ENCODE results near the gene DNAJC18. TPM values are rescaled to one million over a fixed set of nuclear protein-coding genes. Genes with fewer than 3 reads are reported as not detected.

DNAJC18 gene
- total and polyA plus RNA-seq, 2 of the 4 experiments (the other 2 are of a cell fraction): 8.5 to 11.1 TPM

DNA sequence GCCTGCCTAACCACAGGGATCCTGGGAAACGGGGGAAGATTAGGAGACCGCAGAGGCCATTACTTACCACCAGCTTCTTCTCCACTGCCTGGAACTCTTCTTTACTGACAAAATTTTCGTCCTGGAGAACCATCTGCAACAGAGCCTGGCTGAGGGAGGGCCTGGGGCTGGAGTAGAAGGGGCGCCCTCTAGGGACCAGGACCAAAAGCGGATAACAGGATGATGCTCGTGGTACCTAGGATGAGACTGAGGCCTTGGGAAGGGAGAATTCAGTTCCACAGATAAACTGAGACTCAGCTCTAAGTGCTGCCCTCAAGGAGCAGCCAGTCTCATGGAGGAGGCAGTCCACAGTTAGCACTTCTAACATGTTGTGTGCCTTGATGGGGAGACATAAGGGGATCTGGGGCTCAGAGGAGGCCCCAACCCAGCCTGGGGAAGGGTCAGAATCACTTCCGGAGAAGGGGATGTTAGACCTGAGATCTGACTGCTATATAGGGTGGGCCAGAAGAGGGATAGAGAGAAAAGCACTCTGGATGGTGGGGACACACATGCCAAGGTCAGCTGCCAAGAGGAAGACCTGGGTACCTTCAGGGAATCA lies 36.7 kb downstream of the DNAJC18 start:
- Histone ChIP-seq H2AK5ac (ENCODE audit: low read depth, low read length) (no peak overlapping the region), H3K4me3 (ENCODE audit: insufficient read depth, low read depth, low read length) (no peak overlapping the region), H2BK15ac (ENCODE audit: low read depth, low read length) (no peak overlapping the region), H3K14ac (replicated peaks; ENCODE audit: low read depth, low read length) (no peak overlapping the region), H3K36me3 (ENCODE audit: control insufficient read depth, insufficient read depth, low read length) (no peaks in the 10 kb centered on the region), H3K56ac (ENCODE audit: extremely low read depth, insufficient read depth, low read length) (no peak overlapping the region), H2BK5ac (ENCODE audit: low read depth, low read length, poor library complexity, severe bottlenecking) (no peak overlapping the region), H3K27me3 (ENCODE audit: control insufficient read depth, insufficient read depth, low read length) (no peaks in the 10 kb centered on the region), H2BK120ac (ENCODE audit: low read depth, low read length) (no peak overlapping the region), H3K4me1 (ENCODE audit: control insufficient read depth, insufficient read depth, low read length) (peaks cover 4% of the 10 kb centered on the region), H3K27ac (ENCODE audit: insufficient read depth, low read length) (no peak overlapping the region), H2AFZ (replicated peaks; ENCODE audit: low read length, poor library complexity) (no peak overlapping the region), H3K9ac (ENCODE audit: low read depth, low read length) (no peak overlapping the region), H3K18ac (ENCODE audit: low read depth, low read length) (no peak overlapping the region), H3K9me1 (ENCODE audit: insufficient read depth, low read length) (peaks cover 8% of the 10 kb centered on the region), H3K4me2 (ENCODE audit: low read depth, low read length) (no peak overlapping the region), H3K23ac (ENCODE audit: low read depth, low read length) (no peak overlapping the region), H2AK9ac (replicated peaks; ENCODE audit: low read depth, low read length, poor library complexity) (no peak overlapping the region), H3K79me1 (ENCODE audit: low read depth in 1 of 2, low read length in 2 of 2) (peaks cover 0 to 14% of the 10 kb centered on the region in 2 experiments; a peak in 1 of 4 replicates), H4K8ac (ENCODE audit: low read depth in 2 of 2, low read length in 2 of 2) (no peak overlapping the region), H2BK20ac (ENCODE audit: low read depth, low read length) (no peak overlapping the region), H3K9me3 (ENCODE audit: control insufficient read depth, insufficient read depth, low read length) (no peaks in the 10 kb centered on the region), H4K20me1 (ENCODE audit: insufficient read depth, low read length) (no peaks in the 10 kb centered on the region; the same call in 1 of the 2 replicates), H3K4ac (ENCODE audit: low read depth, low read length) (no peak overlapping the region), H4K91ac (ENCODE audit: insufficient read depth, low read depth, low read length) (no peak overlapping the region), H4K5ac (ENCODE audit: low read depth, low read length) (no peak overlapping the region)
- dilution Hi-C loops (cut with HindIII; ENCODE audit: low sequenced_read_pairs, unreplicated experiment) (loop anchor here (25.0 kb wide), 1 partner anchor 110 kb away; no protein-coding TSS in a partner anchor), intact Hi-C loops (cut with micrococcal nuclease) (no loop called here), in situ Hi-C loops (cut with MboI; ENCODE audit: low sequenced_read_pairs) (no loop called here)
- ChIA-PET CTCF (no interaction called here), POLR2A (ENCODE audit: unreplicated experiment) (no interaction called here)
- no TSS peak for BruUV-seq (replicated peaks)
- ATAC-seq (ENCODE audit: low read depth): no peak
- 83% methylated on average over 2 of the region's 7 CpGs; no CpG with 5 or more reads in 1 of the 2 experiments for WGBS, 2 experiments (ENCODE audit: extremely low coverage in 2 of 2, insufficient read length in 1 of 2)
- TF ChIP-seq RFX5 (IDR thresholded peaks at IDR 0.05; ENCODE audit: low read depth, low read length) (no peak), RAD21 (IDR thresholded peaks at IDR 0.05; ENCODE audit: low read length) (peak; percentile 22; the same call in 1 of the 2 replicates), POLR2A (IDR thresholded peaks at IDR 0.05; ENCODE audit: low read depth, low read length) (no peak)
- TF ChIP-seq, protein P1, sequence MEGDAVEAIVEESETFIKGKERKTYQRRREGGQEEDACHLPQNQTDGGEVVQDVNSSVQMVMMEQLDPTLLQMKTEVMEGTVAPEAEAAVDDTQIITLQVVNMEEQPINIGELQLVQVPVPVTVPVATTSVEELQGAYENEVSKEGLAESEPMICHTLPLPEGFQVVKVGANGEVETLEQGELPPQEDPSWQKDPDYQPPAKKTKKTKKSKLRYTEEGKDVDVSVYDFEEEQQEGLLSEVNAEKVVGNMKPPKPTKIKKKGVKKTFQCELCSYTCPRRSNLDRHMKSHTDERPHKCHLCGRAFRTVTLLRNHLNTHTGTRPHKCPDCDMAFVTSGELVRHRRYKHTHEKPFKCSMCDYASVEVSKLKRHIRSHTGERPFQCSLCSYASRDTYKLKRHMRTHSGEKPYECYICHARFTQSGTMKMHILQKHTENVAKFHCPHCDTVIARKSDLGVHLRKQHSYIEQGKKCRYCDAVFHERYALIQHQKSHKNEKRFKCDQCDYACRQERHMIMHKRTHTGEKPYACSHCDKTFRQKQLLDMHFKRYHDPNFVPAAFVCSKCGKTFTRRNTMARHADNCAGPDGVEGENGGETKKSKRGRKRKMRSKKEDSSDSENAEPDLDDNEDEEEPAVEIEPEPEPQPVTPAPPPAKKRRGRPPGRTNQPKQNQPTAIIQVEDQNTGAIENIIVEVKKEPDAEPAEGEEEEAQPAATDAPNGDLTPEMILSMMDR (conservative IDR thresholded peaks at IDR 0.05; ENCODE audit: low read depth, low read length): peak; percentile 35
- no peak for DNase-seq
